Adrenal gland (tissue), 5 donors: ENCODE data around the gene ARAP2.

Experiments used
- POLR2A ChIP-seq, 2 donors: fragments of 450-650 bp; IDR thresholded peaks; one replicate each; pipeline ENCODE4 v1.6.1; 2017; ENCODE audit warnings: antibody characterized with exemption in 2 of 2, mild to moderate bottlenecking in 2 of 2, moderate library complexity in 1 of 2
- TF ChIP-seq, protein P1 (sequence below), 6 experiments: fragments of 450-650 bp in 4 of 6; fragments of 200-600 bp in 2 of 6; sonication (generic) in 1 of 6; IDR thresholded peaks; 1 replicate in 5 of 6; 2 replicates in 1 of 6; pipeline versions ENCODE4 v1.5.1 to v1.8.0; 2016 to 2021; ENCODE audit warnings: antibody characterized with exemption in 6 of 6, mild to moderate bottlenecking in 2 of 6, moderate library complexity in 1 of 6
- donor health status: DM: no; HTN: no; CAD: no.

DNA sequence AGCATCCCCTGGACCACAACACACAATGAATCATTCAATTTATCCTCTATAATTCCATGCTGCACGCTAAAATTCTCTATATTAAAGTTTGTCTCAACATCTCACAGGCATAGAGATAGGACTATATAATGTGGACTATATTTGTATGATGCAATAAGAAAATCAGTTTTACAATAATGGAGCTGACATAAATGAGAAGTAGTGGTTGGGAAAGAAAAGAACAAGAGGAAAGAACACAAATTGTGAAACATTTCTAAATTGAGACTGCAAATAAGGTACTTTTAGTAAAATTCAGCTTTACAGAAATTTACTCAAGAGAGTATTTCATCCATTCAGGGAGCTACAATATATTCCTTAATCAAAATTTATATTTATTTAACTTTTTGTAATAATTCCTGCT is 120.4 kb downstream of the ARAP2 start:
- TF ChIP-seq, protein P1, sequence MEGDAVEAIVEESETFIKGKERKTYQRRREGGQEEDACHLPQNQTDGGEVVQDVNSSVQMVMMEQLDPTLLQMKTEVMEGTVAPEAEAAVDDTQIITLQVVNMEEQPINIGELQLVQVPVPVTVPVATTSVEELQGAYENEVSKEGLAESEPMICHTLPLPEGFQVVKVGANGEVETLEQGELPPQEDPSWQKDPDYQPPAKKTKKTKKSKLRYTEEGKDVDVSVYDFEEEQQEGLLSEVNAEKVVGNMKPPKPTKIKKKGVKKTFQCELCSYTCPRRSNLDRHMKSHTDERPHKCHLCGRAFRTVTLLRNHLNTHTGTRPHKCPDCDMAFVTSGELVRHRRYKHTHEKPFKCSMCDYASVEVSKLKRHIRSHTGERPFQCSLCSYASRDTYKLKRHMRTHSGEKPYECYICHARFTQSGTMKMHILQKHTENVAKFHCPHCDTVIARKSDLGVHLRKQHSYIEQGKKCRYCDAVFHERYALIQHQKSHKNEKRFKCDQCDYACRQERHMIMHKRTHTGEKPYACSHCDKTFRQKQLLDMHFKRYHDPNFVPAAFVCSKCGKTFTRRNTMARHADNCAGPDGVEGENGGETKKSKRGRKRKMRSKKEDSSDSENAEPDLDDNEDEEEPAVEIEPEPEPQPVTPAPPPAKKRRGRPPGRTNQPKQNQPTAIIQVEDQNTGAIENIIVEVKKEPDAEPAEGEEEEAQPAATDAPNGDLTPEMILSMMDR (IDR thresholded peaks at IDR 0.05) = no peak
- no peak for TF ChIP-seq POLR2A (IDR thresholded peaks at IDR 0.05)
